ENCODE measurements around the gene JADE1. TPM values are rescaled to one million over a fixed set of nuclear protein-coding genes. Genes with fewer than 3 reads are reported as not detected.
A peak's percentile ranks its signal among the peaks of the same experiment; 100 is the strongest.

The JADE1 gene
- total and polyA plus RNA-seq, 5 donors = 13.9 to 41.0 (median 26.0) TPM

DNA sequence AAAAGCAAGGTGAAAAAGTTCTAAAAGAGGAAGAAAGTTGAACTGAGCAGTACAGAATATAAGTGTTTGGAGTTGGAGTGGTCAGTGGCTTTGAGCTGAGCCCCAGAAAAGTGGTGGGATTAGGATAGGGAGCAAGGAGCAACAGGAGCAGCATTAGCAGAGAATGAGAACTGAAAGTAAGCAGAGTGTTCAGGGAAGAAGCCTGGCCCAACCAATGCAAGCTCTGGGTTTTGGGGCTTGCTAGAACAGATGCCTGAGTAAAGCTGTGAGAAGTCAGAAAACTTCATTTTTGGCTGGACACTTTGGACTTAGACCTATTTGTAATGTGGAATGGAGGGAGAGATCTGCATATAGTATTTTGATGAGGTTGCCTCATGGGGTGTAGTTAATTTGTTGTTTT lies 17.8 kb downstream of the JADE1 start:
- H3K27ac ChIP-seq (ENCODE audit: low read length) = no peak overlapping the region
- intact Hi-C loops (cut with DNase I) = no loop called here
- DNase-seq (no peak), ATAC-seq (no peak)
- H3K4me1 ChIP-seq (ENCODE audit: control insufficient read depth, insufficient read depth, low read length) = peaks cover 21% of the 10 kb centered on the region
- no peaks in the 10 kb centered on the region for H3K9me3 ChIP-seq (ENCODE audit: control insufficient read depth, low read length)
- no peaks in the 10 kb centered on the region for H3K27me3 ChIP-seq (ENCODE audit: control insufficient read depth, insufficient read depth)
- no peak overlapping the region for H3K4me3 ChIP-seq (ENCODE audit: low read length)

DNA sequence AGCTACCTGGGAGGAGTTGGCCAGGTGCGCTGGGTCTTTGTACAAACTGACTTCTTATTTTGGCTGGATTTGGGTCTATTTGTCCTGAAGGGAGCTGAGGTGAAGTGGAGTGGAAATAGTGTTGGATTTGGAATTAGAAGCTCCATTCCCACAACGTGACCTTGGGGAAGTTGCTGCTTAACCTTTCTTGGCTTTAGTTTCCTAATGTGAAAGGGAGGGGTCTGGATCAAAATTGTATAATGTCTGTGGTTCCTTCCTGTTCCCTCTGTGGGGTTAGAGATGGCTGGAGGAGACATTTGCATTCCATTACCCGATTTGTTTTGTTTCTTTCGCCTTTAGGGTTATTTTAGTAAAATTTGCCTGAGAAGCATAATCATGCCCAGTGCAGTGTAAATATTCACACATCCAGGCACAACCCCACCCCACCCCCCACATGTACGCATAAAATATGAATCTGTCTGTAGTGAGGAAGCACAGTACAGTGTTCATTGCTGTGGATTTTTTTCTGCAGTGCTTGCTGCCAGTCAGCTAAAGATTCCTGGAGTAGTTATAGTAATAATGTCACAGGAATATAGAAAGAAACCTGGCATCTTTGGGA lies 21.5 kb downstream of the JADE1 start:
- Histone ChIP-seq H3K27me3 (ENCODE audit: control insufficient read depth, insufficient read depth) (no peaks in the 10 kb centered on the region), H3K27ac (ENCODE audit: low read length) (peak overlapping the region; percentile 21), H3K4me1 (ENCODE audit: control insufficient read depth, insufficient read depth, low read length) (peaks cover 23% of the 10 kb centered on the region), H3K9me3 (ENCODE audit: control insufficient read depth, low read length) (no peaks in the 10 kb centered on the region), H3K4me3 (ENCODE audit: low read length) (no peak overlapping the region)
- ATAC-seq (peak in 1 of 2 donors; percentile 12), DNase-seq (peak in 1 of 3 donors; percentile 41)
- WGBS = 16% methylated on average over 5 of the region's 5 CpGs
- intact Hi-C loops (cut with DNase I) = no loop called here

DNA sequence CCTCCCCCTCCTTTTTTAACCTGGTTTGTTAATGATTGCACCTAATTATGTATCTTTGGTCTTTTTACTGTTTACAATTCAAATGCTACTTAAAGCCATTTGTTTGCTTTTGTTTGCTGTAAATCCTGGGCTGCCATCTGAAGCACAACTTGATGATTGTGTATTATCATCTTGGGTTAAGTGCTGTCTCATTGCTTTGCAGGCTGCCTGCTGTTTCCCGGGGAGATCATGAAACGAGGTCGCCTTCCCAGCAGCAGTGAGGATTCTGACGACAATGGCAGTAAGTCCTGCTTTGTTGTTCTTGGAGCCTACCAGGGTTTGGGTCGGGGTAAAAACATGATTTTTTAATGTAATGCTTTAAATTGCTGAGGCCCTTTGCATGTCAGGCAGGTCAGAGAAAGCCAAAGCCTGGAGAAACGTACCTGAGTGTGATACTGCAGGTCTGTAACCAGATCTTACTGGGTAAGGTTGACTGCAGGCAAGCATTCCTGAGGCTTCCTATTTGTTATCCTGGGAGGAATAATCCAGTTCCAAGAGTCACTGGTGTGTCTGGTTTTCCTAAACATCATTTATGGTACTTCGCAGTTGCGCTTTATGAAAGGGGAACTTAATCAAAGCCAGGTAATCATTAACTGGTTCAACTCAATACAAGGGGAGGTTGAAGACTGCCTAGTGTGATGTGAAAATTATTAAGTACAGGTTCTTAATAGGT lies 22.2 kb downstream of the JADE1 start:
- no peak for ATAC-seq
- no peak for DNase-seq
- Histone ChIP-seq H3K9me3 (ENCODE audit: control insufficient read depth, low read length) (no peaks in the 10 kb centered on the region), H3K4me3 (ENCODE audit: low read length) (no peak overlapping the region), H3K27me3 (ENCODE audit: control insufficient read depth, insufficient read depth) (no peaks in the 10 kb centered on the region), H3K4me1 (ENCODE audit: control insufficient read depth, insufficient read depth, low read length) (peaks cover 21% of the 10 kb centered on the region), H3K27ac (ENCODE audit: low read length) (no peak overlapping the region)
- intact Hi-C loops (cut with DNase I) = no loop called here
- 51% methylated on average over 8 of the region's 8 CpGs for WGBS

GRCh38 chr4:128832243-128832625 lies 22.7 kb downstream of the JADE1 start:
- no peaks in the 10 kb centered on the region for H3K9me3 ChIP-seq (ENCODE audit: control insufficient read depth, low read length)
- WGBS = 65% methylated on average over 2 of the region's 2 CpGs
- ATAC-seq (no peak), DNase-seq (no peak)
- peaks cover 18% of the 10 kb centered on the region for H3K4me1 ChIP-seq (ENCODE audit: control insufficient read depth, insufficient read depth, low read length)
- peak overlapping the region; percentile 43 for H3K27ac ChIP-seq (ENCODE audit: low read length)
- H3K4me3 ChIP-seq (ENCODE audit: low read length) = no peak overlapping the region
- no peaks in the 10 kb centered on the region for H3K27me3 ChIP-seq (ENCODE audit: control insufficient read depth, insufficient read depth)
- intact Hi-C loops (cut with DNase I) = no loop called here

DNA sequence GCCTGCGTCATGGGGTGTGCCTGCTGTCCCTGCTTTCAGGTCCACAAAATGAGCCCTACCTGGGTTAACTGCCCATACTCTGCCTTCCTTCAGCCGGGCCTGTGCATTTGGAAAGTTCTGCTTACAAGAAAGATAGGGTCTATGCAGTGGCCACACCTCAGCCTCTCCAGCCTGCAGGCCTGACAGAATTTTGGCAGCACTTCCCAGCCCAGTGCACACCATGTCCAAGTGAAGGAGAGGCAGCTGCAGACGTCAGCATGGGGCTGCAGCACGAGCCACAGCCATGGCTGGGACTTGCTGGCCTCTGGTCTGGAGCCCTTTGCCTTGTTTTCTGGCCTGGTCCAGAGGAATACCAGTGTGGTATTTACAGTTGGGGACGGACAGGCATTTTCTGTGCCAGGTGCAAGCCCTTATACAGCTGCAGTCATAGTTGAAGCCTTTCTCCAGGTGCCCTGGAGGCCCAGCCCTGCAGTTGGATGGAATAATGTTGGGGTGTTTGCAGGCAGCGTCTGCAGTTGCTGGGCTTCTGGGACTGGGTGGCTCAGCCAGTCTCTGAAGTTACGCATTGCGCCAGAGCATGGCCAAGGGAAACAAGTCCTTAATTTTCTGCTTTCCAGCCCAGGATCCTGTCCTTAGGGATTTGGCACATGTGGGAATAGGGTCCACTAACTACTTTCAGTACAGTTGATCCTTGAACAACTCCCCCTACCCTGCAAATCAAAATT lies 26.2 kb downstream of the JADE1 start:
- H3K27ac ChIP-seq (ENCODE audit: low read length) = peak overlapping the region; percentile 89
- H3K4me1 ChIP-seq (ENCODE audit: control insufficient read depth, insufficient read depth, low read length) = peaks cover 16% of the 10 kb centered on the region
- H3K9me3 ChIP-seq (ENCODE audit: control insufficient read depth, low read length) = no peaks in the 10 kb centered on the region
- no peaks in the 10 kb centered on the region for H3K27me3 ChIP-seq (ENCODE audit: control insufficient read depth, insufficient read depth)
- ATAC-seq (peak; percentile 97 to 98), DNase-seq (peak; percentile 86 to 96 (median 92))
- WGBS = 38% methylated on average over 8 of the region's 8 CpGs
- intact Hi-C loops (cut with DNase I) = no loop called here
- no peak overlapping the region for H3K4me3 ChIP-seq (ENCODE audit: low read length)

GRCh38 chr4:128837198-128837597 lies 27.7 kb downstream of the JADE1 start:
- Histone ChIP-seq H3K4me3 (ENCODE audit: low read length) (no peak overlapping the region), H3K27ac (ENCODE audit: low read length) (peak overlapping the region; percentile 8)
- WGBS = 91% methylated on average over 2 of the region's 2 CpGs

GRCh38 chr4:128837679-128838078 lies 28.2 kb downstream of the JADE1 start:
- intact Hi-C loops (cut with DNase I) = no loop called here
- 84% methylated on average over 3 of the region's 3 CpGs for WGBS
- Histone ChIP-seq H3K4me3 (ENCODE audit: low read length) (no peak overlapping the region), H3K27ac (ENCODE audit: low read length) (peak overlapping the region; percentile 79), H3K9me3 (ENCODE audit: control insufficient read depth, low read length) (no peaks in the 10 kb centered on the region), H3K4me1 (ENCODE audit: control insufficient read depth, insufficient read depth, low read length) (peaks cover 18% of the 10 kb centered on the region), H3K27me3 (ENCODE audit: control insufficient read depth, insufficient read depth) (no peaks in the 10 kb centered on the region)
- ATAC-seq (no peak), DNase-seq (no peak)

More at GRCh38 chr4:128837198-128837597, 27.7 kb downstream of the JADE1 start:
- H3K27me3 ChIP-seq (ENCODE audit: control insufficient read depth, insufficient read depth) = no peaks in the 10 kb centered on the region
- intact Hi-C loops (cut with DNase I) = no loop called here
- H3K9me3 ChIP-seq (ENCODE audit: control insufficient read depth, low read length) = no peaks in the 10 kb centered on the region
- no peak for ATAC-seq
- no peak for DNase-seq
- H3K4me1 ChIP-seq (ENCODE audit: control insufficient read depth, insufficient read depth, low read length) = peaks cover 17% of the 10 kb centered on the region

- ATAC-seq = no peak
- Histone ChIP-seq H3K9me3 (ENCODE audit: control insufficient read depth, low read length) (no peaks in the 10 kb centered on the region), H3K4me1 (ENCODE audit: control insufficient read depth, insufficient read depth, low read length) (peaks cover 20% of the 10 kb centered on the region), H3K27ac (ENCODE audit: low read length) (no peak overlapping the region), H3K4me3 (ENCODE audit: low read length) (no peak overlapping the region), H3K27me3 (ENCODE audit: control insufficient read depth, insufficient read depth) (no peaks in the 10 kb centered on the region)
- 63% methylated on average over 2 of the region's 2 CpGs for WGBS
- no peak for DNase-seq
- intact Hi-C loops (cut with DNase I) = no loop called here
Measured at GRCh38 chr4:128840711-128841318, 31.3 kb downstream of the JADE1 start.

DNA sequence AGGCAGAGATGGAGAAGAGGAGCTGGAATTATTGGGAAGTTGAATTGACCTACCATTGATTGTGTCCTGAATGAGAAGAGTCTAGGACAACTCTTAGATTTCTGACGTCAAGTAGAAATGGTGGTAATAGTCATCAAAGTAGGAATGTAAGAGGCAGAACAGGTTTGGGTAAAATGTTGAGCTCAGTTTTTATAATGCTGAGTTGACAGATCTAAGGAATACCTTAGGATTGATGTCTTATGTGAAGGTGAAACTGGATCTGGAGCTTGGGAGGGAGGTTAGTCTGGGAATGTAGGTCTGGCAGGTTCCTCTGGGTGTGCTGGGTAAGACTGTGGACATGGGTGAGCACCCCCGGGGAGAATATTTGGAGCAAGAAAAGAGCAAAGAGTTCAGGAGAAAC lies 31.9 kb downstream of the JADE1 start:
- DNase-seq = no peak
- WGBS = 93% methylated on average over 2 of the region's 2 CpGs
- no peaks in the 10 kb centered on the region for H3K27me3 ChIP-seq (ENCODE audit: control insufficient read depth, insufficient read depth)
- no peak overlapping the region for H3K27ac ChIP-seq (ENCODE audit: low read length)
- no peak for ATAC-seq
- H3K9me3 ChIP-seq (ENCODE audit: control insufficient read depth, low read length) = no peaks in the 10 kb centered on the region
- intact Hi-C loops (cut with DNase I) = no loop called here
- peaks cover 18% of the 10 kb centered on the region for H3K4me1 ChIP-seq (ENCODE audit: control insufficient read depth, insufficient read depth, low read length)
- no peak overlapping the region for H3K4me3 ChIP-seq (ENCODE audit: low read length)

DNA sequence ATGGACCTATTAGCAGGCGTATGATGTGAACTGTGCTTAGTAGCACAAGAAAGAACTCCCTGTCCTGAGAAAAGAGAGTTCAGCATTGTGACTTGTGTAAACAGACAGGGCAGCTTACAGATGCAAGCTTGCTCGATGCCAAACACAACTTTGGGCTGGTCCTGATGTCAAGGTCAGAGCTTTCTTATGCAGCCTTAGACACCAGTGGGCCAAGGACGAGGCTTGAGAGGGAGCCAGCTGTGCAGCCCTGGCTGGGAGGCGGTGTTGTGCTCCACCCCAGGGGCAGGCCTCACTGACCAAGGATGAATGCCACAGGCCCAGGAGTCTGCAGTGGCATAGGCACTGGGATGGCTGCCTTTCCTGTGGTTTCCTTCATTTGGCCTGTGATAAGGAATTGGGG lies 35.4 kb downstream of the JADE1 start:
- 50% methylated on average over 4 of the region's 4 CpGs for WGBS
- H3K4me1 ChIP-seq (ENCODE audit: control insufficient read depth, insufficient read depth, low read length) = peaks cover 16% of the 10 kb centered on the region
- DNase-seq (peak; percentile 53 to 87 (median 73)), ATAC-seq (peak; percentile 84 to 86)
- H3K27ac ChIP-seq (ENCODE audit: low read length) = no peak overlapping the region
- no peaks in the 10 kb centered on the region for H3K27me3 ChIP-seq (ENCODE audit: control insufficient read depth, insufficient read depth)
- H3K9me3 ChIP-seq (ENCODE audit: control insufficient read depth, low read length) = no peaks in the 10 kb centered on the region
- H3K4me3 ChIP-seq (ENCODE audit: low read length) = no peak overlapping the region
- intact Hi-C loops (cut with DNase I) = no loop called here

GRCh38 chr4:128846063-128846462 lies 36.6 kb downstream of the JADE1 start:
- WGBS = 80% methylated on average over 4 of the region's 4 CpGs
- intact Hi-C loops (cut with DNase I) = no loop called here
- H3K27ac ChIP-seq (ENCODE audit: low read length) = no peak overlapping the region
- no peaks in the 10 kb centered on the region for H3K27me3 ChIP-seq (ENCODE audit: control insufficient read depth, insufficient read depth)
- H3K4me3 ChIP-seq (ENCODE audit: low read length) = no peak overlapping the region
- DNase-seq (no peak), ATAC-seq (peak; percentile 27 to 48)
- H3K4me1 ChIP-seq (ENCODE audit: control insufficient read depth, insufficient read depth, low read length) = peaks cover 11% of the 10 kb centered on the region
- no peaks in the 10 kb centered on the region for H3K9me3 ChIP-seq (ENCODE audit: control insufficient read depth, low read length)
